ENCODE measurements around the gene NLRC5. TPM values are rescaled to one million over a fixed set of nuclear protein-coding genes. Genes with fewer than 3 reads are reported as not detected.

Gene NLRC5
- total RNA-seq, 1 donor from 2014 or later = 29.9 TPM

- H3K4me1 Mint-ChIP-seq (ENCODE audit: low read depth, unreplicated experiment) = peaks cover 12% of the 10 kb centered on the region
- TF ChIP-seq CTCF (IDR thresholded peaks at IDR 0.05; ENCODE audit: insufficient read depth, low read depth, low read length) (no peak), EZH2 (IDR thresholded peaks at IDR 0.05; ENCODE audit: insufficient read depth, low read length) (no peak)
- no peak for FAIRE-seq
- Histone ChIP-seq H3K4me1 (ENCODE audit: insufficient read depth, low read length) (peaks cover 22% of the 10 kb centered on the region), H3K9me3 (ENCODE audit: insufficient read depth, low read depth, low read length) (no peaks in the 10 kb centered on the region), H3K4me3 (ENCODE audit: insufficient read depth, low read depth, low read length) (no peak overlapping the region), H3K27ac (ENCODE audit: low read depth, low read length) (no peak overlapping the region), H3K4me2 (ENCODE audit: low read length) (no peak overlapping the region), H3K79me2 (ENCODE audit: insufficient read depth, low read length) (no peaks in the 10 kb centered on the region), H3K36me3 (ENCODE audit: insufficient read depth, low read length) (no peaks in the 10 kb centered on the region), H2AFZ (ENCODE audit: low read depth, low read length) (no peak overlapping the region), H3K27me3 (ENCODE audit: insufficient read depth, low read length) (no peaks in the 10 kb centered on the region), H4K20me1 (ENCODE audit: insufficient read depth, low read length) (peaks cover 14% of the 10 kb centered on the region), H3K9ac (ENCODE audit: low read length) (no peak overlapping the region)
- H3K27me3 Mint-ChIP-seq (ENCODE audit: low read depth, unreplicated experiment) = no peaks in the 10 kb centered on the region
- H3K9me3 Mint-ChIP-seq (ENCODE audit: unreplicated experiment) = no peaks in the 10 kb centered on the region
- H3K27ac Mint-ChIP-seq (ENCODE audit: unreplicated experiment) = no peak overlapping the region
- no peak overlapping the region for H3K4me3 Mint-ChIP-seq (ENCODE audit: unreplicated experiment)
- peaks cover 8% of the 10 kb centered on the region for H3K36me3 Mint-ChIP-seq (ENCODE audit: low read depth, unreplicated experiment)
- no peak for DNase-seq (ENCODE audit: low read depth)
These were observed 124.3 kb downstream of the NLRC5 start for GRCh38 chr16:57113664-57114063.

GRCh38 chr16:57115168-57115513 is 125.8 kb downstream of the NLRC5 start:
- Histone ChIP-seq H3K27me3 (ENCODE audit: insufficient read depth, low read length) (no peaks in the 10 kb centered on the region), H3K36me3 (ENCODE audit: insufficient read depth, low read length) (no peaks in the 10 kb centered on the region), H2AFZ (ENCODE audit: low read depth, low read length) (no peak overlapping the region), H3K4me2 (ENCODE audit: low read length) (peak overlapping the region; percentile 44), H3K9me3 (ENCODE audit: insufficient read depth, low read depth, low read length) (no peaks in the 10 kb centered on the region), H3K9ac (ENCODE audit: low read length) (no peak overlapping the region), H3K4me3 (ENCODE audit: insufficient read depth, low read depth, low read length) (no peak overlapping the region), H3K4me1 (ENCODE audit: insufficient read depth, low read length) (peaks cover 22% of the 10 kb centered on the region), H3K79me2 (ENCODE audit: insufficient read depth, low read length) (no peaks in the 10 kb centered on the region), H3K27ac (ENCODE audit: low read depth, low read length) (no peak overlapping the region), H4K20me1 (ENCODE audit: insufficient read depth, low read length) (peaks cover 9% of the 10 kb centered on the region)
- H3K27me3 Mint-ChIP-seq (ENCODE audit: low read depth, unreplicated experiment) = no peaks in the 10 kb centered on the region
- no peak for DNase-seq (ENCODE audit: low read depth)
- peaks cover 8% of the 10 kb centered on the region for H3K36me3 Mint-ChIP-seq (ENCODE audit: low read depth, unreplicated experiment)
- no peak overlapping the region for H3K27ac Mint-ChIP-seq (ENCODE audit: unreplicated experiment)
- TF ChIP-seq CTCF (IDR thresholded peaks at IDR 0.05; ENCODE audit: insufficient read depth, low read depth, low read length) (no peak), EZH2 (IDR thresholded peaks at IDR 0.05; ENCODE audit: insufficient read depth, low read length) (no peak)
- H3K9me3 Mint-ChIP-seq (ENCODE audit: unreplicated experiment) = no peaks in the 10 kb centered on the region
- H3K4me3 Mint-ChIP-seq (ENCODE audit: unreplicated experiment) = no peak overlapping the region
- peaks cover 10% of the 10 kb centered on the region for H3K4me1 Mint-ChIP-seq (ENCODE audit: low read depth, unreplicated experiment)
- no peak for FAIRE-seq

GRCh38 chr16:57115514-57116182 is 126.3 kb downstream of the NLRC5 start:
- no peaks in the 10 kb centered on the region for H3K79me2 ChIP-seq (ENCODE audit: insufficient read depth, low read length)
- Mint-ChIP-seq H3K36me3 (ENCODE audit: low read depth, unreplicated experiment) (peaks cover 8% of the 10 kb centered on the region), H3K4me3 (ENCODE audit: unreplicated experiment) (no peak overlapping the region), H3K27me3 (ENCODE audit: low read depth, unreplicated experiment) (no peaks in the 10 kb centered on the region), H3K9me3 (ENCODE audit: unreplicated experiment) (no peaks in the 10 kb centered on the region), H3K4me1 (ENCODE audit: low read depth, unreplicated experiment) (peaks cover 10% of the 10 kb centered on the region), H3K27ac (ENCODE audit: unreplicated experiment) (peak overlapping the region; percentile 51)
- no peaks in the 10 kb centered on the region for H3K27me3 ChIP-seq (ENCODE audit: insufficient read depth, low read length)
- peak overlapping the region; percentile 7 for H3K27ac ChIP-seq (ENCODE audit: low read depth, low read length)
- peak; percentile 39 for DNase-seq (ENCODE audit: low read depth)
- no peak for FAIRE-seq
- H2AFZ ChIP-seq (ENCODE audit: low read depth, low read length) = peak overlapping the region; percentile 29
- no peak overlapping the region for H3K4me3 ChIP-seq (ENCODE audit: insufficient read depth, low read depth, low read length)
- H3K4me2 ChIP-seq (ENCODE audit: low read length) = peak overlapping the region; percentile 44
- peaks cover 22% of the 10 kb centered on the region for H3K4me1 ChIP-seq (ENCODE audit: insufficient read depth, low read length)
- no peaks in the 10 kb centered on the region for H3K9me3 ChIP-seq (ENCODE audit: insufficient read depth, low read depth, low read length)
- H3K9ac ChIP-seq (ENCODE audit: low read length) = peak overlapping the region; percentile 16
- TF ChIP-seq EZH2 (IDR thresholded peaks at IDR 0.05; ENCODE audit: insufficient read depth, low read length) (no peak), CTCF (IDR thresholded peaks at IDR 0.05; ENCODE audit: insufficient read depth, low read depth, low read length) (no peak)
- peaks cover 9% of the 10 kb centered on the region for H4K20me1 ChIP-seq (ENCODE audit: insufficient read depth, low read length)
- H3K36me3 ChIP-seq (ENCODE audit: insufficient read depth, low read length) = no peaks in the 10 kb centered on the region
